MM.1S (cell line): ENCODE measurements around the gene MAPK6.

ENCODE experiments used
- DNase-seq: peaks from one replicate; pipeline ENCODE4 v3.0.0-alpha.2; 2015
- H2AFZ ChIP-seq: fragments of 300-600 bp; sonication (generic); 2 replicates; pipeline ENCODE4 v1.6.0; 2016; ENCODE audit warnings: antibody characterized with exemption, low read length
- H3F3A ChIP-seq: fragments of 300-600 bp; sonication (generic); 2 replicates; pipeline ENCODE4 v1.6.1; 2016; ENCODE audit warnings: mild to moderate bottlenecking, antibody characterized with exemption, low read length, moderate library complexity, mixed read lengths; ENCODE audit not compliant: insufficient read depth
- H3K27ac ChIP-seq: fragments of 300-600 bp; sonication (generic); 2 replicates; pipeline ENCODE4 v1.5.1; 2016; ENCODE audit warnings: mild to moderate bottlenecking, low read length
- H3K27me3 ChIP-seq: fragments of 300-600 bp; sonication (generic); replicated peaks from 2 replicates; pipeline ENCODE4 v1.6.0; 2016; ENCODE audit warnings: low read length; ENCODE audit not compliant: insufficient read depth
- H3K36me3 ChIP-seq: fragments of 300-600 bp; sonication (generic); replicated peaks from 2 replicates; pipeline ENCODE4 v1.6.1; 2016; ENCODE audit warnings: mild to moderate bottlenecking, low read length, mixed read lengths; ENCODE audit not compliant: insufficient read depth
- H3K4me1 ChIP-seq: fragments of 300-600 bp; sonication (generic); 2 replicates; pipeline ENCODE4 v1.6.1; 2016; ENCODE audit warnings: low read length, mixed read lengths
- H3K4me2 ChIP-seq: fragments of 300-600 bp; sonication (generic); 2 replicates; pipeline ENCODE4 v1.6.0; 2016; ENCODE audit warnings: low read depth, low read length
- H3K4me3 ChIP-seq: fragments of 300-600 bp; sonication (generic); 2 replicates; pipeline ENCODE4 v1.5.1; 2016; ENCODE audit warnings: low read length, mixed read lengths
- H3K79me2 ChIP-seq: fragments of 300-600 bp; sonication (generic); 2 replicates; pipeline ENCODE4 v1.6.1; 2016; ENCODE audit warnings: mixed run types, low read length, mixed read lengths
- H3K9ac ChIP-seq: fragments of 300-600 bp; sonication (generic); 2 replicates; pipeline ENCODE4 v1.6.1; 2016; ENCODE audit warnings: low read length, mixed read lengths
- H3K9me2 ChIP-seq: fragments of 300-600 bp; sonication (generic); replicated peaks from 2 replicates; pipeline ENCODE4 v1.6.1; 2016; ENCODE audit warnings: mild to moderate bottlenecking, low read length, mixed read lengths; ENCODE audit not compliant: insufficient read depth
- H3K9me3 ChIP-seq: fragments of 300-600 bp; sonication (generic); replicated peaks from 2 replicates; pipeline ENCODE4 v1.6.1; 2016; ENCODE audit warnings: mild to moderate bottlenecking, low read length, mixed read lengths; ENCODE audit not compliant: insufficient read depth
- H4K20me1 ChIP-seq: fragments of 300-600 bp; sonication (generic); 2 replicates; pipeline ENCODE4 v1.6.1; 2016; ENCODE audit warnings: mild to moderate bottlenecking, low read length, moderate library complexity, mixed read lengths; ENCODE audit not compliant: insufficient read depth
- CTCF ChIP-seq: fragments of 300-600 bp; sonication (generic); IDR thresholded peaks from 2 replicates; pipeline ENCODE4 v1.5.1; 2016; ENCODE audit warnings: antibody characterized with exemption, low read length, mixed read lengths
- EZH2 ChIP-seq: fragments of 300-600 bp; sonication (generic); optimal IDR thresholded peaks from 2 replicates; pipeline ENCODE3; 2017; ENCODE audit warnings: low read depth, mild to moderate bottlenecking, antibody characterized with exemption, low read length, mixed read lengths
- EZH2phosphoT487 ChIP-seq: fragments of 300-600 bp; sonication (generic); IDR thresholded peaks from 2 replicates; pipeline ENCODE4 v1.6.1; 2018; ENCODE audit warnings: antibody characterized with exemption, low read length

MAPK6 gene

DNA sequence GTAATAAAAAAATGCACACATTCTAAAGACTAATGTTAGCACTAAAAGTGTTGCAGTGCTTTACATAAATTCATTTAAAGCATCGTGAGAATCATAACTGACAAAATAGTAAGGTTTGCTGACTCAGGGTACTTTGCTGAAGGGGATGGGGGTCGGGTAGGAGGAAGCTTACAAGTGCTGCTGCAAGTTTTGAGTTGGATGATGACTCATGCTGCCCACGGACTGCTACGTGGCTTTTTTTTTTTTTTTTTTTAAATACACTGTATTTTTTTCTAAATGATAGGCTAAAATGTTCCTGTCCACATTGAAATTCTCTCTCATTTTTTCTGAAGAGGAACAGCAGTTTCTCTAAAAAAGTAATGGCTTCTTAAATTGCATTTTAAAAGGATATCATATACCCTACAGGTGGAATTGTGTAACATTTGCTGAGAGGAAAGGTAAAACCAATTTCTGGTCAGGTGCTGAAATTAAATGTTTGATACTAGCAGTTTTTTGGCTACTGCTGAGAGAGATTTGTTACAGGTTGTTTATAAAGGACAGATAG lies 2.2 kb downstream of the MAPK6 start:
- TF ChIP-seq EZH2 (no peak), CTCF (0 out of 2 replicates have a peak, but pooled peaks have one; percentile 6), EZH2phosphoT487 (no peak)
- Histone ChIP-seq H3K36me3 (no peaks in the 10 kb centered on the region), H3K4me2 (peak overlapping the region; percentile 78), H2AFZ (no peak overlapping the region), H3K9ac (peak overlapping the region; percentile 81), H3K79me2 (peaks cover 66% of the 10 kb centered on the region), H4K20me1 (peaks cover 3% of the 10 kb centered on the region; the same call in 1 of the 2 replicates), H3K27ac (peak overlapping the region; percentile 77; the same call in 1 of the 2 replicates), H3K27me3 (no peaks in the 10 kb centered on the region), H3K4me1 (peaks cover 8% of the 10 kb centered on the region), H3K9me3 (no peaks in the 10 kb centered on the region), H3F3A (peaks cover 22% of the 10 kb centered on the region), H3K4me3 (peak overlapping the region; percentile 71), H3K9me2 (no peaks in the 10 kb centered on the region)
- peak; percentile 87 for DNase-seq

DNA sequence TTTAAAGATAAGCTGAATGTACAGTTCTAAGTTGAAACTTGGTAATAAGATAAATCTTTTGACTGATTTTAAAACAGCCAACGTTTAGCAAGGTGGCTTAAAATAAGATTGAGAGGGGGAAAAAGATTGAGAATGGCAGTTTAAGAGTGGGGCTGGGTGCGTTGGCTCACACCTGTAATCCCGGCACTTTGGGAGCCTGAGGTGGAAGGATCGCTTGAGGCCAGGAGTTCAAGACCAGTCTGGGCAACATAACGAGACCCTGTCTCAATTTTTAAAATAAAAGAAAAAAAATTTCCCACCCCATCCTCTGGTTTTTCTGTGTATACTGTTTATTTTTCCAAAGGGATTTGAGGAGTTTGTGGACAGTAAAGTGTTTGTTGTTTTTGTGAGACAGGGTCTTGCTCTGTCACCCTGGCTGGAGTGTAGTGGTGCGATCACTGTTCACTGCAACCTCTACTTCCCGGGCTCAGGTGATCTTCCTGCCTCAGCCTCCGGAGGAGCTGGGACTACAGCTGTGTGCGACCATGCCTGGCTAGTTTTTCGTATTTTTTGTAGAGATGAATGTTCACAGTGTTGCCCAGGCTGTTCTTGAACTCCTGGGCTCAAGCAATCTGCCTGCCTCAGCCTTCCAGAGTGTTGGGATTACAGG lies 3.0 kb downstream of the MAPK6 start:
- peak overlapping the region; percentile 81; the same call in 1 of the 2 replicates for H3K9ac ChIP-seq
- peak overlapping the region; percentile 77; the same call in 1 of the 2 replicates for H3K27ac ChIP-seq

DNA sequence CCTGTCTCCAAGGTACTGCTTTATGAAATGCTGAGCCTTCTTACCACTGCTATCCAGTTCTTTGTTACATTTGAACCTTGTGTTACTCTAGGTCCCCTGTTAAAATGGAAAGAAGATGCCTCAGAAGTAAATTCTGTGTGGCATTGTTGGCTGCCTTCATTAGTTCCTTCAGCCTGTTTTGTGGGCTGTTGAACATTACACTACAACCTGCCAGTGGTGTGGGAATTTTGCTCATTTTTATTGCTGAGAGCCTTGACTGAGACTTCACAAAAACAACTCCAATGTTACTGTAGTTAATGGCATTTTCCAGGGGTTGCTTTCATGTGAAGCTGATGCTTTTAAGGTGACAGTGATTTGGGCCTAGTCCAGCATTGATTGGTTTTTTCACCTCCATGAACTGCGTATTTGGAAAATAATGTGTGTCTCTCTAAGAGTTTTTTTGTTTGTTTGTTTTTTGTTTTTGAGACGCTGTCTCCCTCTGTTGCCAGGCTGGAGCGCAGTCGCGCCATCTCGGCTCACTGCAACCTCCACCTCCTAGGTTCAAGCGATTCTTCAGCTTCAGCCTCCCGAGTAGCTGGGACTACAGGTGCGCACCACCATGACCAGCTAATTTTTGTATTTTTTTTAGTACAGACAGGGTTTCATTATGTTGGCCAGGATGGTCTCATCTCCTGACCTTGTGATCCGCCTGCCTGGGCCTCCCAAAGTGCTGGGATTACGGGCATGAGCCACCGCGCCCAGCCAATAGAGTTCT lies 4.3 kb downstream of the MAPK6 start:
- H3K9ac ChIP-seq = no peak overlapping the region
- peaks cover 87% of the 10 kb centered on the region for H3K79me2 ChIP-seq
- peaks cover 3% of the 10 kb centered on the region; the same call in 1 of the 2 replicates for H4K20me1 ChIP-seq

More for the DNA sequence above, 3.0 kb downstream of the MAPK6 start:
- Histone ChIP-seq H3K4me1 (peaks cover 8% of the 10 kb centered on the region), H3K4me2 (peak overlapping the region; percentile 78), H4K20me1 (peaks cover 3% of the 10 kb centered on the region; the same call in 1 of the 2 replicates), H2AFZ (no peak overlapping the region), H3K4me3 (peak overlapping the region; percentile 71), H3K79me2 (peaks cover 74% of the 10 kb centered on the region), H3F3A (peaks cover 22% of the 10 kb centered on the region), H3K9me3 (no peaks in the 10 kb centered on the region), H3K27me3 (no peaks in the 10 kb centered on the region), H3K36me3 (no peaks in the 10 kb centered on the region), H3K9me2 (no peaks in the 10 kb centered on the region)
- no peak for DNase-seq
- TF ChIP-seq EZH2 = no peak
- TF ChIP-seq CTCF = no peak

More for the DNA sequence above, 4.3 kb downstream of the MAPK6 start:
- Histone ChIP-seq H3K4me1 (peaks cover 8% of the 10 kb centered on the region), H3F3A (peaks cover 22% of the 10 kb centered on the region), H2AFZ (no peak overlapping the region), H3K9me3 (no peaks in the 10 kb centered on the region), H3K9me2 (no peaks in the 10 kb centered on the region), H3K4me3 (no peak overlapping the region), H3K27me3 (no peaks in the 10 kb centered on the region), H3K27ac (no peak overlapping the region), H3K36me3 (no peaks in the 10 kb centered on the region), H3K4me2 (no peak overlapping the region)
- DNase-seq = no peak
- TF ChIP-seq CTCF = no peak
- no peak for TF ChIP-seq EZH2
- no peak for TF ChIP-seq EZH2phosphoT487
